NT2/D1 (cell line): ENCODE measurements around the gene PLA2G6.
"Not testable (repeated sequence)": the region's sequence is repeated elsewhere in the genome, so short reads cannot be mapped to it uniquely, and the experiment has no call there.

Experiments
- DNase-seq: peaks from one replicate; pipeline ENCODE4 v3.0.0-alpha.2; 2011; ENCODE audit warnings: low read depth, low spot score
- H3K27me3 ChIP-seq: 2 replicates; pipeline ENCODE4 v1.6.0; 2011; ENCODE audit warnings: mild to moderate bottlenecking; ENCODE audit not compliant: insufficient read length, insufficient read depth
- H3K36me3 ChIP-seq: 2 replicates; pipeline ENCODE4 v1.6.1; 2011; ENCODE audit warnings: mild to moderate bottlenecking, low read length, mixed read lengths; ENCODE audit not compliant: insufficient read depth, insufficient read length
- H3K4me1 ChIP-seq: 2 replicates; pipeline ENCODE4 v1.5.1; 2011; ENCODE audit not compliant: insufficient read depth, insufficient read length
- H3K4me3 ChIP-seq: 2 replicates; pipeline ENCODE4 v1.5.1; 2011; ENCODE audit warnings: low read depth; ENCODE audit not compliant: insufficient read length
- H3K9ac ChIP-seq: 2 replicates; pipeline ENCODE4 v1.6.0; 2011; ENCODE audit warnings: low read depth; ENCODE audit not compliant: insufficient read length
- H3K9me3 ChIP-seq: 2 replicates; pipeline ENCODE4 v1.5.1; 2011; ENCODE audit warnings: mild to moderate bottlenecking, low read length; ENCODE audit not compliant: insufficient read depth
- SUZ12 ChIP-seq: IDR thresholded peaks from 2 replicates; pipeline ENCODE4 v1.6.1; 2011; ENCODE audit not compliant: insufficient read length, insufficient read depth; ENCODE audit errors: extremely low read depth
- YY1 ChIP-seq: IDR thresholded peaks from 2 replicates; pipeline ENCODE4 v1.6.1; 2011; ENCODE audit not compliant: insufficient read length, insufficient read depth
- ZNF274 ChIP-seq: IDR thresholded peaks from 2 replicates; pipeline ENCODE4 v1.6.1; 2011; ENCODE audit warnings: mild to moderate bottlenecking, low read depth, low read length

Gene PLA2G6

GRCh38 chr22:38153821-38154562, 27.6 kb downstream of the PLA2G6 start:
- Histone ChIP-seq H3K4me3 (no peak overlapping the region), H3K9me3 (no peaks in the 10 kb centered on the region), H3K4me1 (no peaks in the 10 kb centered on the region), H3K9ac (no peak overlapping the region), H3K27me3 (no peaks in the 10 kb centered on the region), H3K36me3 (no peaks in the 10 kb centered on the region)
- TF ChIP-seq ZNF274 (no peak), SUZ12 (no peak), YY1 (no peak)
- DNase-seq, result no peak

DNA sequence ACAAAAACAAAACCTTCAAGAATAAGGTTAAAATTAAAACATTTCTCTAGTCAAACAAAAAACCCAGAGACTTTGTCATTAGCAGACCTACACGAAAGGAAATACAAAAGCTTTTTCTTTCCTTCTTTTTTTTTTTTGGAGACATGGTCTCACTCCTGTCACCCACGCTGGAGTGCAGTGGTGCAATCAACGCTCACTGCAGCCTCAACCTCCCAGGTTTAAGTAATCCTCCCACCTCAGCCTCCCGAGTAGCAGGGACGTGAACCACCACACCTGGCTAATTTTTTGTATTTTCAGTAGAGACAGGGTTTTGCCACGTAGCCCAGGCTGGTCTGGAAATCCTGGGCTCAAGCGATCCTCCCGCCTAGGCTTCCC, 30.5 kb downstream of the PLA2G6 start:
- no peaks in the 10 kb centered on the region for H3K27me3 ChIP-seq
- H3K9ac ChIP-seq, result no peak overlapping the region
- H3K4me1 ChIP-seq, result no peaks in the 10 kb centered on the region
- H3K4me3 ChIP-seq, result no peak overlapping the region
- H3K9me3 ChIP-seq, result no peaks in the 10 kb centered on the region
- TF ChIP-seq ZNF274 (no peak), SUZ12 (no peak), YY1 (no peak)
- H3K36me3 ChIP-seq, result no peaks in the 10 kb centered on the region
- DNase-seq, result no peak

DNA sequence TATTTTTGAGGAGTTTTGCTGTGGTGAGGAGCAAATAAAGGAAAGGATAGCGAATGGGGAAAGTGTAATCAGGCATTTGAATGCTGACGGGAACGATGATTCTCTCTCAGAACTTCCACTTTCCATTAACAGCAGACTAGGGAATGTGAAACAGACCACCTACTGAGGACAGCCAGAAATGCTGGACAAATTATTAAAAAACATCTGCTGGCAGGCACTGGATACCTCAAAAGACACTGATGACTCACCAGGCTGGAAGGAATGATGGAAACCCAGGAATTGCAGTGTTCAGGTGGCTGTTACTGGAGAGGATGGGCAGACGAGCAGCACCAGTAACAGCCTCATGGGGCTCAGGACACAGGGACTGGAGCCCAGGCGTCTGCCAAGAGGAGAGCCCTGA, 33.4 kb downstream of the PLA2G6 start:
- TF ChIP-seq ZNF274 (no peak), YY1 (no peak), SUZ12 (no peak)
- Histone ChIP-seq H3K4me1 (peaks cover 3% of the 10 kb centered on the region), H3K9ac (no peak overlapping the region), H3K9me3 (no peaks in the 10 kb centered on the region), H3K27me3 (no peaks in the 10 kb centered on the region), H3K4me3 (no peak overlapping the region), H3K36me3 (no peaks in the 10 kb centered on the region)
- no peak for DNase-seq

- H3K9me3 ChIP-seq, H3K27me3 ChIP-seq, DNase-seq, H3K4me1 ChIP-seq, H3K9ac ChIP-seq, H3K4me3 ChIP-seq, H3K36me3 ChIP-seq: not testable (repeated sequence)
Observed at GRCh38 chr22:38146166-38146565, 35.5 kb downstream of the PLA2G6 start.

- H3K4me3 ChIP-seq, result no peak overlapping the region
- no peak overlapping the region for H3K9ac ChIP-seq
- H3K9me3 ChIP-seq, result no peaks in the 10 kb centered on the region
- TF ChIP-seq ZNF274, result no peak
- TF ChIP-seq YY1, result no peak
- no peak for TF ChIP-seq SUZ12
- no peaks in the 10 kb centered on the region for H3K27me3 ChIP-seq
- DNase-seq, result no peak
- H3K36me3 ChIP-seq, result peaks cover 9% of the 10 kb centered on the region
- peaks cover 3% of the 10 kb centered on the region for H3K4me1 ChIP-seq
Observed at GRCh38 chr22:38144025-38144405, 37.6 kb downstream of the PLA2G6 start.

DNA sequence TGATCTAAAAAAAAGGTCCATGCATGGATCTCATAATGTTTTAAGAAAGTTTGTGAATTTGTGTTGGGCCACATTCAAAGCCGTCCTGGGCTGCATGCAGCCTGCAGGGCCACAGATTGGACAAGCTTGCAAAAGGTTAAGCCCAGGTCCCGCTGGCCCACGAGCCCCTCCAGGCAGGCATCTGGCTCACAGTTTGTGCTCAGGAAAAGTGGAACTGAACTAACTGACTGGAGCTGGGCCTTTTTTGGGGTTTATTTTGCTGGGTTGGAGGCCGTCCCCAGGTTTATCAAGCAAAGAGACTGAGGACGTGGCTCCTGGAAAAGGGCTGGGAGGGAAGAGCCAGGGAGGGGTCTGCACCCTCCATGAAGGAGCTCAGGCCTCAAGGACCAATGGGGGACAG, 39.0 kb downstream of the PLA2G6 start:
- no peaks in the 10 kb centered on the region for H3K27me3 ChIP-seq
- no peaks in the 10 kb centered on the region for H3K9me3 ChIP-seq
- H3K4me3 ChIP-seq, result no peak overlapping the region
- H3K4me1 ChIP-seq, result peaks cover 3% of the 10 kb centered on the region
- no peak overlapping the region for H3K9ac ChIP-seq
- no peak for DNase-seq
- TF ChIP-seq SUZ12, result no peak
- TF ChIP-seq ZNF274, result no peak
- TF ChIP-seq YY1, result no peak
- peaks cover 15% of the 10 kb centered on the region for H3K36me3 ChIP-seq

DNA sequence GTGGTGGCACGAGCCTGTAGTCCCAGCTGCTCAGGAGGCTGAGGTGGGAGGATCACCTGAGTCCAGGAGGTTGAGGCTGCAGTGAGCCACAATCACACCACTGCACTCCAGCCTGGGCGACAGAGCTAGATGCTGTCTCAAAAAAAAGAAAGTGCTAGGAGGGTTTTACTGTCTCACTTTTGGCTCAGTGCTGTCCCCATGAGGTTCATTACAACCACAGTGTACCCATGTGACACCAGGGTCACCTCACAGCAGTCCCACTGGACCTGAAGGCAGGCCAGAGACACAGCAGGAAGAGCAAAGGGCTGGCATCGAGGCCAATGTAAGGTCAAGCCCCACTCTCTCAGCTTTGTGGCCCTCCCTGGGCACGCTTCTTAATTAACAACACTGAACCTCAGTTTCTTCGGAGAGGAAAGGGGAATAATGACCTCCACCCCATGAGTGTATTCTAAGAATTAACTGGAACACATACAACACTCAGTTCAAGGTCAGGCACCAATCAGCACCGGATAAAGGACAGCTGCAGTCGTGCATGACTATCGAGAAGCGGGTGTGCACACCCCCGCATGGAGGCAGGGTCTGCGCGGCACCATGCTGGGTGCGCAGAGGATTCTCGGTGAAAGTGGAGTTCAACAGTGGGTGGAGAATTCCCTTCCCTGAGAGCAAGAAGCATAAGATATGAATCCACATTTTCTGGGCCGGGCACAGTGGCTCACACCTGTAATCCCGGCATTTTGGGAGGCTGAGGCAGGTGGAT, 40.2 kb downstream of the PLA2G6 start:
- Histone ChIP-seq H3K36me3 (peaks cover 15% of the 10 kb centered on the region), H3K9me3 (no peaks in the 10 kb centered on the region), H3K9ac (no peak overlapping the region), H3K4me3 (no peak overlapping the region), H3K4me1 (peaks cover 3% of the 10 kb centered on the region), H3K27me3 (no peaks in the 10 kb centered on the region)
- no peak for TF ChIP-seq ZNF274
- no peak for TF ChIP-seq SUZ12
- no peak for TF ChIP-seq YY1
- no peak for DNase-seq
